Neural progenitor cell (in vitro differentiated cells): ENCODE data around the gene MRPL27.

Source experiments
- CTCF ChIP-seq: fragments of 200-600 bp; sonication (generic); IDR thresholded peaks from 2 replicates; pipeline ENCODE4 v1.5.1; 2017; ENCODE audit warnings: antibody characterized with exemption, mild to moderate bottlenecking
- EZH2 ChIP-seq: fragments of 200-600 bp; sonication (generic); IDR thresholded peaks from 2 replicates; pipeline ENCODE4 v1.6.1; 2017; ENCODE audit warnings: antibody characterized with exemption, mild to moderate bottlenecking, moderate library complexity
- EZH2phosphoT487 ChIP-seq: fragments of 200-600 bp; sonication (generic); IDR thresholded peaks from 2 replicates; pipeline ENCODE4 v1.6.1; 2017; ENCODE audit warnings: antibody characterized with exemption

- TF ChIP-seq CTCF (no peak), EZH2 (no peak), EZH2phosphoT487 (no peak)
Observed at GRCh38 chr17:50328363-50329325, 44.3 kb downstream of the MRPL27 start.
